Lung (tissue), 12 donors: ENCODE results near the gene EIF3D. TPM values are rescaled to one million over a fixed set of nuclear protein-coding genes. Genes with fewer than 3 reads are reported as not detected.

Source experiments
- ATAC-seq: fragments of 200-7000 bp; cut with Tn5 transposase; one replicate; pipeline ENCODE4 v1.9.1; 2020; ENCODE audit warnings: moderate number of reproducible peaks; ENCODE audit not compliant: insufficient read depth, low FRiP score
- DNase-seq, 3 donors: peaks; one replicate each; pipeline ENCODE4 v3.0.0-alpha.2; 2013 to 2017
- H3K27ac ChIP-seq, 2 donors: one replicate each; pipeline ENCODE4 v1.5.1; 2013; ENCODE audit warnings: mild to moderate bottlenecking in 2 of 2, moderate library complexity in 2 of 2, control low read depth in 1 of 2, inconsistent platforms in 1 of 2, low read depth in 1 of 2, low read length in 1 of 2
- H3K27me3 ChIP-seq, 3 donors: one replicate each; pipeline ENCODE4 v1.5.1; 2013; ENCODE audit warnings: low read length in 2 of 3; ENCODE audit not compliant: control insufficient read depth in 3 of 3, insufficient read depth in 3 of 3
- H3K36me3 ChIP-seq, 4 donors: one replicate each; pipeline ENCODE4 v1.5.1; 2013; ENCODE audit warnings: low read length in 4 of 4, mild to moderate bottlenecking in 1 of 4, moderate library complexity in 1 of 4; ENCODE audit not compliant: control insufficient read depth in 4 of 4, insufficient read depth in 4 of 4
- H3K4me1 ChIP-seq, 5 donors: one replicate each; pipeline ENCODE4 v1.5.1; 2013; ENCODE audit warnings: low read length in 5 of 5, mild to moderate bottlenecking in 2 of 5, moderate library complexity in 1 of 5; ENCODE audit not compliant: control insufficient read depth in 5 of 5, insufficient read depth in 5 of 5
- H3K4me3 ChIP-seq: one replicate; pipeline ENCODE4 v1.5.1; 2013; ENCODE audit warnings: mild to moderate bottlenecking, control low read depth, moderate library complexity
- H3K9ac ChIP-seq, 2 donors: one replicate each; pipeline ENCODE4 v1.5.1; 2013; ENCODE audit warnings: low read length in 2 of 2, control low read depth in 1 of 2; ENCODE audit not compliant: insufficient read depth in 1 of 2
- H3K9me3 ChIP-seq, 4 donors: one replicate each; pipeline ENCODE4 v1.5.1; 2013; ENCODE audit warnings: low read length in 3 of 4, mild to moderate bottlenecking in 1 of 4, moderate library complexity in 1 of 4; ENCODE audit not compliant: control insufficient read depth in 4 of 4, insufficient read depth in 3 of 4
- WGBS, 2 donors: extraction: QIAGEN DNeasy Blood & Tissue Kit; methylation state at CpG; one replicate each; pipeline ENCODE4 v1.1.7; 2013; 5-methylcytosine and 5-hydroxymethylcytosine counted together
- polyA plus RNA-seq, 2 donors: library from polyadenylated mRNA; stranded (reverse); fragments of 200-250 nt; gene quantifications; one replicate each; pipeline ENCODE4 v1.2.1, GENCODE V29; 2013
- total RNA-seq, 2 donors: library from RNA; depleted of rRNA in 1 of 2; stranded (reverse); fragments of >200 nt in 1 of 2; gene quantifications; one replicate each; pipeline ENCODE4 v1.2.1, GENCODE V29; 2014 to 2021
- TF ChIP-seq, protein P1 (sequence below): IDR thresholded peaks from 2 replicates; pipeline ENCODE4 v1.5.1; 2012; ENCODE audit warnings: mild to moderate bottlenecking; ENCODE audit errors: control extremely low read depth, extremely low read depth
- donor health status: control.
- donor health status: control.
- donor health status: Bipolar disorder and iron deficiency.
- donor health status: healthy.
- donor health status: DM: yes; HTN: yes; CAD: no.

Gene EIF3D
- total and polyA plus RNA-seq, 4 donors, result 123 to 221 (median 174) TPM

- WGBS, 2 donors, result 58 to 68% methylated on average over 16 of the region's 16 CpGs
- Histone ChIP-seq H3K9ac (no peak overlapping the region), H3K27ac (peak overlapping the region; percentile 76 to 89), H3K36me3 (peaks cover 0 to 7% (median 3%) of the 10 kb centered on the region in 4 donors), H3K4me3 (no peak overlapping the region), H3K9me3 (no peaks in the 10 kb centered on the region), H3K4me1 (peaks cover 0 to 35% (median 11%) of the 10 kb centered on the region in 5 donors), H3K27me3 (no peaks in the 10 kb centered on the region)
- ATAC-seq (peak; percentile 27), DNase-seq (peak; percentile 72 to 86 (median 86))
- TF ChIP-seq, protein P1, sequence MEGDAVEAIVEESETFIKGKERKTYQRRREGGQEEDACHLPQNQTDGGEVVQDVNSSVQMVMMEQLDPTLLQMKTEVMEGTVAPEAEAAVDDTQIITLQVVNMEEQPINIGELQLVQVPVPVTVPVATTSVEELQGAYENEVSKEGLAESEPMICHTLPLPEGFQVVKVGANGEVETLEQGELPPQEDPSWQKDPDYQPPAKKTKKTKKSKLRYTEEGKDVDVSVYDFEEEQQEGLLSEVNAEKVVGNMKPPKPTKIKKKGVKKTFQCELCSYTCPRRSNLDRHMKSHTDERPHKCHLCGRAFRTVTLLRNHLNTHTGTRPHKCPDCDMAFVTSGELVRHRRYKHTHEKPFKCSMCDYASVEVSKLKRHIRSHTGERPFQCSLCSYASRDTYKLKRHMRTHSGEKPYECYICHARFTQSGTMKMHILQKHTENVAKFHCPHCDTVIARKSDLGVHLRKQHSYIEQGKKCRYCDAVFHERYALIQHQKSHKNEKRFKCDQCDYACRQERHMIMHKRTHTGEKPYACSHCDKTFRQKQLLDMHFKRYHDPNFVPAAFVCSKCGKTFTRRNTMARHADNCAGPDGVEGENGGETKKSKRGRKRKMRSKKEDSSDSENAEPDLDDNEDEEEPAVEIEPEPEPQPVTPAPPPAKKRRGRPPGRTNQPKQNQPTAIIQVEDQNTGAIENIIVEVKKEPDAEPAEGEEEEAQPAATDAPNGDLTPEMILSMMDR, result no peak
Observed at GRCh38 chr22:36461665-36462649, 67.0 kb downstream of the EIF3D start.

Other genes with a start within 250 kb of the EIF3D start
- gene MYH9, start 141.2 kb downstream of the EIF3D start, total RNA-seq, result 100 to 1,000 TPM; 398 to 667 TPM
- gene MYH9, start 141.2 kb downstream of the EIF3D start, polyA plus RNA-seq, result 100 to 1,000 TPM; 184 to 266 TPM
- 10 to 100 TPM; 26.8 to 72.0 TPM for gene TXN2, start 47.5 kb downstream of the EIF3D start, total RNA-seq
- gene TXN2, start 47.5 kb downstream of the EIF3D start, polyA plus RNA-seq, result 10 to 100 TPM; 85.8 to 92.2 TPM
- 10 to 100 TPM; 10.8 to 18.0 TPM for gene FOXRED2, start 22.1 kb downstream of the EIF3D start, total RNA-seq
- gene FOXRED2, start 22.1 kb downstream of the EIF3D start, polyA plus RNA-seq, result 1 to 10 TPM; 3.9 to 4.8 TPM
- gene CACNG2, start 174.6 kb upstream of the EIF3D start, total RNA-seq, result not detected
- not detected for gene CACNG2, start 174.6 kb upstream of the EIF3D start, polyA plus RNA-seq
- gene IFT27, start 247.0 kb upstream of the EIF3D start, total RNA-seq, result 10 to 100 TPM; 18.9 to 51.1 TPM
- 10 to 100 TPM; 20.3 to 32.6 TPM for gene IFT27, start 247.0 kb upstream of the EIF3D start, polyA plus RNA-seq